ENCODE results near the gene PPARA.
A peak's percentile ranks its signal among the peaks of the same experiment; 100 is the strongest.

Gene PPARA

GRCh38 chr22:46108564-46109473 lies 41.5 kb upstream of the PPARA start:
- H3K4me3 Mint-ChIP-seq, result no peak overlapping the region
- no peaks in the 10 kb centered on the region for H3K27me3 Mint-ChIP-seq
- no peaks in the 10 kb centered on the region for H3K36me3 Mint-ChIP-seq (ENCODE audit: insufficient read depth)
- no peaks in the 10 kb centered on the region for H3K9me3 Mint-ChIP-seq
- H3K27ac Mint-ChIP-seq, result no peak overlapping the region
- no peak for ATAC-seq (replicated peaks)
- no peak for DNase-seq
- no peaks in the 10 kb centered on the region for H3K4me1 Mint-ChIP-seq (ENCODE audit: low read depth in 2 of 2)

GRCh38 chr22:46109474-46110003 lies 40.8 kb upstream of the PPARA start:
- no peak for DNase-seq
- H3K27ac Mint-ChIP-seq, result no peak overlapping the region

GRCh38 chr22:46110215-46110614 lies 40.1 kb upstream of the PPARA start:
- no peak overlapping the region for H3K4me3 Mint-ChIP-seq
- H3K4me1 Mint-ChIP-seq (ENCODE audit: low read depth in 2 of 2), result no peaks in the 10 kb centered on the region
- no peak for ATAC-seq (replicated peaks)
- H3K36me3 Mint-ChIP-seq (ENCODE audit: insufficient read depth), result no peaks in the 10 kb centered on the region
- H3K27me3 Mint-ChIP-seq, result no peaks in the 10 kb centered on the region
- H3K9me3 Mint-ChIP-seq, result no peaks in the 10 kb centered on the region
- no peak for DNase-seq
- no peak overlapping the region for H3K27ac Mint-ChIP-seq

More at GRCh38 chr22:46109474-46110003, 40.8 kb upstream of the PPARA start:
- Mint-ChIP-seq H3K4me1 (ENCODE audit: low read depth in 2 of 2) (no peaks in the 10 kb centered on the region), H3K36me3 (ENCODE audit: insufficient read depth) (no peaks in the 10 kb centered on the region), H3K4me3 (no peak overlapping the region), H3K9me3 (no peaks in the 10 kb centered on the region), H3K27me3 (no peaks in the 10 kb centered on the region)
- ATAC-seq (replicated peaks), result no peak

GRCh38 chr22:46111645-46112306 lies 38.5 kb upstream of the PPARA start:
- DNase-seq (no peak), ATAC-seq (replicated peaks) (no peak)
- Mint-ChIP-seq H3K9me3 (no peaks in the 10 kb centered on the region), H3K27ac (no peak overlapping the region), H3K4me3 (no peak overlapping the region), H3K4me1 (ENCODE audit: low read depth in 2 of 2) (peaks cover 0 to 3% of the 10 kb centered on the region in 2 donors), H3K36me3 (ENCODE audit: insufficient read depth) (no peaks in the 10 kb centered on the region), H3K27me3 (no peaks in the 10 kb centered on the region)

GRCh38 chr22:46112405-46112804 lies 37.9 kb upstream of the PPARA start:
- no peak overlapping the region for H3K4me3 Mint-ChIP-seq
- peaks cover 0 to 4% of the 10 kb centered on the region in 2 donors for H3K4me1 Mint-ChIP-seq (ENCODE audit: low read depth in 2 of 2)
- H3K36me3 Mint-ChIP-seq (ENCODE audit: insufficient read depth), result no peaks in the 10 kb centered on the region
- DNase-seq (no peak), ATAC-seq (replicated peaks) (no peak)
- no peaks in the 10 kb centered on the region for H3K27me3 Mint-ChIP-seq
- no peak overlapping the region for H3K27ac Mint-ChIP-seq
- no peaks in the 10 kb centered on the region for H3K9me3 Mint-ChIP-seq

DNA sequence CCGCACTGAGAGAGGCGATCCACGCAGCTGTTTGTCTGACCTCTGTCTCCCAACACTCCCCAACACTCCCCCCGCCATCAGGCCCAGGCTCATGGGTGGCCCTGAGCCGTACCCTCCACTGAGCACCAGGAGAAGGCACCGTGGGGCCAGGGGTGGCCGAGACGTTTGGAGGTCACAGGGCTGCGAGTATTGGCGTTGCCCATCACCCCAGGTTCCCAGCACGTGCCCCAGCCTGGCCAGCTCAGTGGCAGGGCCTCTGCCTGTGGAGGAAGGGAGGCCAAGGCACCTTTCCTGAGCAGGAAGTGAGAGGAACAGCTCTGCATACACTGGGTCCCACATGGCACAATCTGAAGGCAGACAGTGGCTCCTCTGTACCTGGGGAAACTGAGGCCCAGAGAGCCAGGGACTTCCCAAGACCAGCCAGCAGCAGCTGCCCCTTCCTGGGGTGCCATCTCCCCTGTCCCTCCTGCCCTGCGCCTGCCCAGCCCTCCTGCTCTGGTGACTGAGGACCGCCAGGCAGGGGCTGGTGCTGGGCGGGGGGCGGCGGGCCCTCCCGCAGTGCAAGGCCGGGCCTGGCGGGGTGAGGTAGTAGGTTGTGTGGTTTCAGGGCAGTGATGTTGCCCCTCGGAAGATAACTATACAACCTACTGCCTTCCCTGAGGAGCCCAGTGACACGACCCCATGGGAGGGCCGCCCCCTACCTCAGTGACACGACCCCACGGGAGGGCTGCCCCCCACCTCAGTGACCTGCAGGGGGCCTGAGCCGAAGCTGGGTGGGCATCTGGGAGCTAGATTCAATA lies 37.0 kb upstream of the PPARA start:
- no peak overlapping the region for H3K27ac Mint-ChIP-seq
- H3K4me3 Mint-ChIP-seq, result no peak overlapping the region
- no peaks in the 10 kb centered on the region for H3K36me3 Mint-ChIP-seq (ENCODE audit: insufficient read depth)

GRCh38 chr22:46113910-46114517 lies 36.3 kb upstream of the PPARA start:
- DNase-seq (no peak), ATAC-seq (replicated peaks) (no peak)
- no peaks in the 10 kb centered on the region for H3K9me3 Mint-ChIP-seq
- no peak overlapping the region for H3K4me3 Mint-ChIP-seq
- no peaks in the 10 kb centered on the region for H3K27me3 Mint-ChIP-seq
- no peaks in the 10 kb centered on the region for H3K36me3 Mint-ChIP-seq (ENCODE audit: insufficient read depth)
- H3K27ac Mint-ChIP-seq, result no peak overlapping the region
- H3K4me1 Mint-ChIP-seq (ENCODE audit: low read depth in 2 of 2), result peaks cover 0 to 4% of the 10 kb centered on the region in 2 donors

More for the DNA sequence above, 37.0 kb upstream of the PPARA start:
- H3K27me3 Mint-ChIP-seq, result no peaks in the 10 kb centered on the region
- H3K9me3 Mint-ChIP-seq, result no peaks in the 10 kb centered on the region
- peaks cover 0 to 4% of the 10 kb centered on the region in 2 donors for H3K4me1 Mint-ChIP-seq (ENCODE audit: low read depth in 2 of 2)
- ATAC-seq (replicated peaks) (no peak), DNase-seq (no peak)

DNA sequence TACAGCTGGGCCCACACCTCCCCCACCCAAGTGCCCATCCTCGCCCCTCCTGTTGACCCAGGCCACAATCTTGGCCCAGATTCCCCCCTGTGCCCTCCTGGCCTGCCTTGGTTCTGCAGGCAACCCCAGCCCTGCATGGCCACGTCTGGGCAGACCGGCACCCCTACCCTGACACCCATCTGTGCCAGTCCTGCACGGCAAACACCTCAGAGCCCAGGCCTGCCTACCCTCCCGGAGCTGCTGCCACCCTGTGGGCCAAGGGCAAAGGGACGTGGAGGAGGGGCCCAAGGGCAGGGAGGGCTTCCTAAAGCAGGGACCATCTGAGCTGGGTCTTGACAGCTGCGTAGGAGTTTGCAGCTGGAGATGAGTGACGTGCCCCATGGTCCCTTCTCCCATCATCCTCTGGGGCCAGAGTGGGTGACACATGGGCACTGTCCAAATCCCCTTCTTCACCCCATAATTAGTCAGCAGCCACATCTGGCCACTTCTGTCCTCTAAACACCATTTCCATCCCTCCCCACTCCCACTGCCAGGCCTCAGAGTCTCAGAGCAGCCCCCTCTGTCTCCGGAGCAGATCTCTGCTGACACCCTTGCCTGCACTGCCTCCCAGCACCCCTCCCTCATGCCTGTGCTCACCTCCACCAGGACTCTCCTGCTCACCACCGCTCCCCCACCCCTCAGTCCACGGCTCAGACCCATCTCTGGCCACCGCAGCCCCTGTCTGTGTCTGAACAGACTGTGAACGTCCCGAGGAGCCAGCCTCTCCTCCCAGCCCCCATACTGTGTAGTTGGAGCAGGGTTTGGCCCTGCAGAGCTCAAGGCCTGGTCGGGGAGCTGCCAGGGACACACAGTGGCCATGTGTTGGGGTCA lies 35.6 kb upstream of the PPARA start:
- ATAC-seq (replicated peaks), result no peak
- H3K4me3 Mint-ChIP-seq, result no peak overlapping the region
- H3K4me1 Mint-ChIP-seq (ENCODE audit: low read depth in 2 of 2), result peaks cover 0 to 4% of the 10 kb centered on the region in 2 donors
- DNase-seq, result no peak
- no peaks in the 10 kb centered on the region for H3K36me3 Mint-ChIP-seq (ENCODE audit: insufficient read depth)
- H3K27me3 Mint-ChIP-seq, result no peaks in the 10 kb centered on the region
- H3K27ac Mint-ChIP-seq, result peak overlapping the region; percentile 9 to 63
- H3K9me3 Mint-ChIP-seq, result no peaks in the 10 kb centered on the region

DNA sequence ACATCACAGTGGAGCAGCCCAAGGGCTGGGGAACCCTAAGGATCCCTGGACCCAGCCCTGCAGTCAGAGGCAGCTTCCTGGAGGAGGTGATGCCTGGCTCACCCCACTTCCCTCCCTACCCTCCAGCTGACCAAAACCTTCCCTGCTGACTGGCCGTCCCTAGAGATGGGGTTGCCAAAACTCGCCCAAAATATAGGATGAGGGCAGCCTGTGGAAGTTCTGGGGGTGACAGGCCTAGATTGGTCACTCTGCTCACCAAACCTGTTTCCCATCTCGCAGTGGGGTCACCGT lies 35.0 kb upstream of the PPARA start:
- H3K4me1 Mint-ChIP-seq (ENCODE audit: low read depth in 2 of 2), result peaks cover 0 to 4% of the 10 kb centered on the region in 2 donors
- H3K9me3 Mint-ChIP-seq, result no peaks in the 10 kb centered on the region
- ATAC-seq (replicated peaks) (no peak), DNase-seq (no peak)
- no peak overlapping the region for H3K27ac Mint-ChIP-seq
- H3K4me3 Mint-ChIP-seq, result no peak overlapping the region
- H3K27me3 Mint-ChIP-seq, result no peaks in the 10 kb centered on the region
- H3K36me3 Mint-ChIP-seq (ENCODE audit: insufficient read depth), result no peaks in the 10 kb centered on the region

DNA sequence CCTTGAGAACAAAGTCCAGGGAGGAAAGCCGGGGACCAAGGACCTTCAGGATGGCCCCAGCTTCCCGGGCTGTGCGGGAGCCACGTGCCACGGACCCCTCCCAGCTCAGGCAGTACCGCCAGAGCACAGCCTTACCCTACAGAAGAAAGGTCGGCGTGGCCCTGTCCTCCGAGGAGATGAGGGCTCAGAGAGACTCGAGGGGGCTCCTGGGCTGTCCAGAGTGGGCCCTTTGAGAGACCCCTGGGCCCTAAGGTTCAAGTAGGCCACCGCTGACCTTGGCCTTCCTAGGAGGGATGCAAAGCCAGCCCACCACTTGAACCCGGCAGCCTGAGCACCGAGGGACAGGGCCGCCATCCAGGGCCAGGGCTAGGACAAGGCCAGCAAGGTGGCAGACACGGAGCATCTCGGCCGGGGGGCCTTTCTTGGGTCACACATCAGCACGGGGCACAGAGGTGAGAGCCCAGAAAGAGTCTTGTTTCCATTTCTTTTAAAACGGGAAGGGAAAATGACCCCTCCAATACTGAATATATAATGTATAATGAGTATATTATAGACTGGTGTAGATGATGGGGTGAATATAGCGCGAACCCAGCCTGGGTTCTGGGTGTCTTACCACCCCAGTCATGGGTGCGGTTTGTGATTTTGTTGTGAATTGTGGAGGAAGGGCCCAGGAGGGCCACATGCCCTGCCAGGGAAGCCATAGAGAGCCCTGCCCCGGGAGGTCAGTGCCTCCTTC lies 34.4 kb upstream of the PPARA start:
- Mint-ChIP-seq H3K9me3 (no peaks in the 10 kb centered on the region), H3K27ac (no peak overlapping the region), H3K4me1 (ENCODE audit: low read depth in 2 of 2) (peaks cover 0 to 4% of the 10 kb centered on the region in 2 donors), H3K36me3 (ENCODE audit: insufficient read depth) (no peaks in the 10 kb centered on the region), H3K27me3 (no peaks in the 10 kb centered on the region), H3K4me3 (no peak overlapping the region)
- ATAC-seq (replicated peaks) (peak; percentile 30), DNase-seq (no peak)

GRCh38 chr22:46116491-46116958 lies 33.8 kb upstream of the PPARA start:
- ATAC-seq (replicated peaks), result peak; percentile 96
- no peaks in the 10 kb centered on the region for H3K9me3 Mint-ChIP-seq
- no peaks in the 10 kb centered on the region for H3K27me3 Mint-ChIP-seq
- DNase-seq, result peak; percentile 74 to 78 (median 76)
- H3K4me1 Mint-ChIP-seq (ENCODE audit: low read depth in 2 of 2), result peaks cover 0 to 4% of the 10 kb centered on the region in 2 donors
- no peak overlapping the region for H3K27ac Mint-ChIP-seq
- H3K36me3 Mint-ChIP-seq (ENCODE audit: insufficient read depth), result no peaks in the 10 kb centered on the region
- no peak overlapping the region for H3K4me3 Mint-ChIP-seq
